HEK293 (cell line): Measurements from ENCODE around the gene CTIF.

ENCODE experiments used
- CTCF ChIA-PET: fragments of 350-600 bp; formaldehyde crosslinking; extraction: SDS; loops from one replicate; lab custom pipeline; 2021; ENCODE audit warnings: antibody characterized with exemption; lab: Yijun Ruan, JAX
- POLR2A ChIA-PET: fragments of 300-600 bp; formaldehyde crosslinking; extraction: SDS; loops from one replicate; lab custom pipeline; 2020; ENCODE audit warnings: antibody characterized with exemption, inconsistent platforms; lab: Yijun Ruan, JAX
- H3K27ac ChIP-seq: fragments of 200-500 bp; sonication (Bioruptor generic); 2 replicates; pipeline ENCODE4 v1.5.1; 2014; ENCODE audit warnings: low read depth, low read length, control low read depth, inconsistent platforms; ENCODE audit errors: extremely low read depth
- H3K36me3 ChIP-seq, 2 experiments: fragments of 200-500 bp in 1 of 2; sonication (Bioruptor generic) in 1 of 2; 1 replicate in 1 of 2; 2 replicates in 1 of 2; pipeline ENCODE4 v1.5.1; 2014 to 2017; ENCODE audit warnings: inconsistent platforms in 2 of 2, low read length in 2 of 2; ENCODE audit not compliant: control insufficient read depth in 2 of 2, insufficient read depth in 1 of 2
- H3K4me1 ChIP-seq: fragments of 200-500 bp; sonication (Bioruptor generic); 2 replicates; pipeline ENCODE4 v1.5.1; 2014; ENCODE audit warnings: mild to moderate bottlenecking, low read length, inconsistent platforms; ENCODE audit not compliant: control insufficient read depth, insufficient read depth
- H3K4me3 ChIP-seq: 2 replicates; pipeline ENCODE4 v1.5.1; 2011; ENCODE audit warnings: low read depth, mild to moderate bottlenecking, control low read depth, low read length, moderate library complexity
- H3K9me3 ChIP-seq: fragments of 200-500 bp; sonication (Bioruptor generic); 2 replicates; pipeline ENCODE4 v1.5.1; 2014; ENCODE audit warnings: low read depth, low read length, inconsistent platforms; ENCODE audit not compliant: control insufficient read depth, insufficient read depth
- KLF16 ChIP-seq: fragments of 450-650 bp; formaldehyde crosslinking; IDR thresholded peaks from 2 replicates; pipeline ENCODE4 v1.5.1; 2017; ENCODE audit warnings: missing biosample characterization, missing genetic modification characterization
- PRDM1 ChIP-seq: fragments of 450-650 bp; formaldehyde crosslinking; IDR thresholded peaks from 2 replicates; pipeline ENCODE4; 2016; ENCODE audit warnings: missing biosample characterization, missing genetic modification characterization
- SP2 ChIP-seq: fragments of 450-650 bp; formaldehyde crosslinking; IDR thresholded peaks from 2 replicates; pipeline ENCODE4 v1.5.1; 2016; ENCODE audit warnings: missing biosample characterization, missing genetic modification characterization
- ZBTB17 ChIP-seq: fragments of 450-650 bp; formaldehyde crosslinking; IDR thresholded peaks from 2 replicates; pipeline ENCODE4 v1.5.1; 2016; ENCODE audit warnings: missing biosample characterization, missing genetic modification characterization
- ZFP37 ChIP-seq: fragments of 450-650 bp; formaldehyde crosslinking; IDR thresholded peaks from 2 replicates; pipeline ENCODE4 v1.5.1; 2016; ENCODE audit warnings: missing biosample characterization, missing genetic modification characterization
- ZIC2 ChIP-seq: fragments of 450-650 bp; formaldehyde crosslinking; IDR thresholded peaks from 2 replicates; pipeline ENCODE4 v1.5.1; 2016; ENCODE audit warnings: missing biosample characterization, missing genetic modification characterization
- ZNF132 ChIP-seq: fragments of 450-650 bp; formaldehyde crosslinking; IDR thresholded peaks from 2 replicates; pipeline ENCODE4 v1.5.1; 2017; ENCODE audit warnings: missing biosample characterization, missing genetic modification characterization, borderline replicate concordance
- ZNF157 ChIP-seq: fragments of 450-650 bp; formaldehyde crosslinking; IDR thresholded peaks from 2 replicates; pipeline ENCODE4 v1.5.1; 2016; ENCODE audit warnings: missing biosample characterization, missing genetic modification characterization
- ZNF184 ChIP-seq: fragments of 450-650 bp; IDR thresholded peaks from 2 replicates; pipeline ENCODE4 v1.5.1; 2018; ENCODE audit warnings: missing biosample characterization, mild to moderate bottlenecking, missing genetic modification characterization
- ZNF280D ChIP-seq: fragments of 450-650 bp; formaldehyde crosslinking; IDR thresholded peaks from 2 replicates; pipeline ENCODE4 v1.5.1; 2016; ENCODE audit warnings: missing biosample characterization, missing genetic modification characterization
- ZNF335 ChIP-seq: fragments of 450-650 bp; formaldehyde crosslinking; conservative IDR thresholded peaks from 2 replicates; pipeline ENCODE4 v1.5.1; 2016; ENCODE audit warnings: missing biosample characterization, missing genetic modification characterization
- ZNF350 ChIP-seq: fragments of 450-650 bp; formaldehyde crosslinking; IDR thresholded peaks from 2 replicates; pipeline ENCODE4 v1.5.0; 2017; ENCODE audit warnings: missing biosample characterization, mild to moderate bottlenecking, missing genetic modification characterization
- ZNF423 ChIP-seq: fragments of 450-650 bp; formaldehyde crosslinking; IDR thresholded peaks from 2 replicates; pipeline ENCODE4 v1.5.1; 2016; ENCODE audit warnings: missing biosample characterization, missing genetic modification characterization
- ZNF48 ChIP-seq: fragments of 450-650 bp; formaldehyde crosslinking; IDR thresholded peaks from 2 replicates; pipeline ENCODE4 v1.5.1; 2016; ENCODE audit warnings: missing biosample characterization, missing genetic modification characterization
- ZNF558 ChIP-seq: fragments of 450-650 bp; formaldehyde crosslinking; IDR thresholded peaks from 2 replicates; pipeline ENCODE4 v1.5.1; 2016; ENCODE audit warnings: missing biosample characterization, missing genetic modification characterization
- ZNF585B ChIP-seq: fragments of 450-650 bp; formaldehyde crosslinking; IDR thresholded peaks from 2 replicates; pipeline ENCODE4 v1.5.1; 2016; ENCODE audit warnings: missing biosample characterization, missing genetic modification characterization
- ZNF596 ChIP-seq: fragments of 450-650 bp; IDR thresholded peaks from 2 replicates; pipeline ENCODE4 v1.5.0; 2018; ENCODE audit warnings: missing biosample characterization, mild to moderate bottlenecking, missing genetic modification characterization, moderate library complexity
- ZSCAN23 ChIP-seq: fragments of 450-650 bp; formaldehyde crosslinking; IDR thresholded peaks from 2 replicates; pipeline ENCODE4 v1.5.1; 2016; ENCODE audit warnings: missing biosample characterization, missing genetic modification characterization
- TF ChIP-seq, protein P1 (sequence below): fragments of 450-650 bp; formaldehyde crosslinking; IDR thresholded peaks from 2 replicates; pipeline ENCODE4 v1.5.1; 2016; ENCODE audit warnings: missing biosample characterization, missing genetic modification characterization, borderline replicate concordance
- TF ChIP-seq, protein P2 (sequence below): fragments of 450-650 bp; formaldehyde crosslinking; IDR thresholded peaks from 2 replicates; pipeline ENCODE4 v1.5.1; 2017; ENCODE audit warnings: missing biosample characterization, missing genetic modification characterization
- TF ChIP-seq, protein P3 (sequence below): fragments of 450-650 bp; formaldehyde crosslinking; conservative IDR thresholded peaks from 2 replicates; pipeline ENCODE4 v1.5.1; 2016; ENCODE audit warnings: low read depth, missing biosample characterization, missing genetic modification characterization

The CTIF gene

GRCh38 chr18:48613589-48614404, 75.0 kb downstream of the CTIF start:
- Histone ChIP-seq H3K4me3 (no peak overlapping the region), H3K9me3 (no peaks in the 10 kb centered on the region), H3K27ac (no peak overlapping the region), H3K4me1 (no peaks in the 10 kb centered on the region), H3K36me3 (no peaks in the 10 kb centered on the region)
- ChIA-PET CTCF (interaction anchor here (0.7 to 2.6 kb wide), 3 partner anchors 9 to 1761 kb away, joined by 3 to 8 read pairs (median 4); partner anchors contain the start of gene SKA1), POLR2A (no interaction called here)
- no peak for TF ChIP-seq ZNF558 (tag by site-specific recombination)
- no peak for TF ChIP-seq ZNF596 (tag by site-specific recombination)
- peak; percentile 79 for TF ChIP-seq PRDM1 (tag by site-specific recombination)
- TF ChIP-seq ZFP37 (tag by site-specific recombination): no peak
- no peak for TF ChIP-seq ZNF585B (tag by site-specific recombination)
- TF ChIP-seq ZNF350 (tag by site-specific recombination): no peak
- TF ChIP-seq SP2: no peak
- no peak for TF ChIP-seq ZNF132 (tag by site-specific recombination)
- TF ChIP-seq ZIC2 (tag by site-specific recombination): peak; percentile 20; the same call in 1 of the 2 replicates
- no peak for TF ChIP-seq ZNF423
- TF ChIP-seq, protein P1, sequence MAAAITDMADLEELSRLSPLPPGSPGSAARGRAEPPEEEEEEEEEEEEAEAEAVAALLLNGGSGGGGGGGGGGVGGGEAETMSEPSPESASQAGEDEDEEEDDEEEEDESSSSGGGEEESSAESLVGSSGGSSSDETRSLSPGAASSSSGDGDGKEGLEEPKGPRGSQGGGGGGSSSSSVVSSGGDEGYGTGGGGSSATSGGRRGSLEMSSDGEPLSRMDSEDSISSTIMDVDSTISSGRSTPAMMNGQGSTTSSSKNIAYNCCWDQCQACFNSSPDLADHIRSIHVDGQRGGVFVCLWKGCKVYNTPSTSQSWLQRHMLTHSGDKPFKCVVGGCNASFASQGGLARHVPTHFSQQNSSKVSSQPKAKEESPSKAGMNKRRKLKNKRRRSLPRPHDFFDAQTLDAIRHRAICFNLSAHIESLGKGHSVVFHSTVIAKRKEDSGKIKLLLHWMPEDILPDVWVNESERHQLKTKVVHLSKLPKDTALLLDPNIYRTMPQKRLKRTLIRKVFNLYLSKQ (tag by site-specific recombination): no peak
- no peak; the same call in 1 of the 2 replicates for TF ChIP-seq ZBTB17 (tag by site-specific recombination)
- no peak for TF ChIP-seq ZSCAN23 (tag by site-specific recombination)
- TF ChIP-seq ZNF48 (tag by site-specific recombination): no peak
- no peak for TF ChIP-seq ZNF280D
- TF ChIP-seq ZNF335 (tag by site-specific recombination): no peak

- no peak overlapping the region for H3K4me3 ChIP-seq
- H3K9me3 ChIP-seq: no peaks in the 10 kb centered on the region
- H3K36me3 ChIP-seq: no peaks in the 10 kb centered on the region
- TF ChIP-seq ZNF184 (no peak), KLF16 (no peak), ZNF157 (tag by site-specific recombination) (no peak)
- TF ChIP-seq, protein P2, sequence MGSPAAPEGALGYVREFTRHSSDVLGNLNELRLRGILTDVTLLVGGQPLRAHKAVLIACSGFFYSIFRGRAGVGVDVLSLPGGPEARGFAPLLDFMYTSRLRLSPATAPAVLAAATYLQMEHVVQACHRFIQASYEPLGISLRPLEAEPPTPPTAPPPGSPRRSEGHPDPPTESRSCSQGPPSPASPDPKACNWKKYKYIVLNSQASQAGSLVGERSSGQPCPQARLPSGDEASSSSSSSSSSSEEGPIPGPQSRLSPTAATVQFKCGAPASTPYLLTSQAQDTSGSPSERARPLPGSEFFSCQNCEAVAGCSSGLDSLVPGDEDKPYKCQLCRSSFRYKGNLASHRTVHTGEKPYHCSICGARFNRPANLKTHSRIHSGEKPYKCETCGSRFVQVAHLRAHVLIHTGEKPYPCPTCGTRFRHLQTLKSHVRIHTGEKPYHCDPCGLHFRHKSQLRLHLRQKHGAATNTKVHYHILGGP: peak; percentile 67
- TF ChIP-seq, protein P3, sequence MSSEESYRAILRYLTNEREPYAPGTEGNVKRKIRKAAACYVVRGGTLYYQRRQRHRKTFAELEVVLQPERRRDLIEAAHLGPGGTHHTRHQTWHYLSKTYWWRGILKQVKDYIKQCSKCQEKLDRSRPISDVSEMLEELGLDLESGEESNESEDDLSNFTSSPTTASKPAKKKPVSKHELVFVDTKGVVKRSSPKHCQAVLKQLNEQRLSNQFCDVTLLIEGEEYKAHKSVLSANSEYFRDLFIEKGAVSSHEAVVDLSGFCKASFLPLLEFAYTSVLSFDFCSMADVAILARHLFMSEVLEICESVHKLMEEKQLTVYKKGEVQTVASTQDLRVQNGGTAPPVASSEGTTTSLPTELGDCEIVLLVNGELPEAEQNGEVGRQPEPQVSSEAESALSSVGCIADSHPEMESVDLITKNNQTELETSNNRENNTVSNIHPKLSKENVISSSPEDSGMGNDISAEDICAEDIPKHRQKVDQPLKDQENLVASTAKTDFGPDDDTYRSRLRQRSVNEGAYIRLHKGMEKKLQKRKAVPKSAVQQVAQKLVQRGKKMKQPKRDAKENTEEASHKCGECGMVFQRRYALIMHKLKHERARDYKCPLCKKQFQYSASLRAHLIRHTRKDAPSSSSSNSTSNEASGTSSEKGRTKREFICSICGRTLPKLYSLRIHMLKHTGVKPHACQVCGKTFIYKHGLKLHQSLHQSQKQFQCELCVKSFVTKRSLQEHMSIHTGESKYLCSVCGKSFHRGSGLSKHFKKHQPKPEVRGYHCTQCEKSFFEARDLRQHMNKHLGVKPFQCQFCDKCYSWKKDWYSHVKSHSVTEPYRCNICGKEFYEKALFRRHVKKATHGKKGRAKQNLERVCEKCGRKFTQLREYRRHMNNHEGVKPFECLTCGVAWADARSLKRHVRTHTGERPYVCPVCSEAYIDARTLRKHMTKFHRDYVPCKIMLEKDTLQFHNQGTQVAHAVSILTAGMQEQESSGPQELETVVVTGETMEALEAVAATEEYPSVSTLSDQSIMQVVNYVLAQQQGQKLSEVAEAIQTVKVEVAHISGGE (tag by site-specific recombination): no peak
- H3K4me1 ChIP-seq: no peaks in the 10 kb centered on the region
- no peak overlapping the region for H3K27ac ChIP-seq
- ChIA-PET CTCF (interaction anchor here (1.1 kb wide), 1 partner anchor 15 kb away, joined by 4 read pairs; no protein-coding TSS in a partner anchor), POLR2A (no interaction called here)
Measured at GRCh38 chr18:48615566-48616401, 77.0 kb downstream of the CTIF start.
